Stimulated activated CD8-positive, alpha-beta memory T cell treated with anti-CD3 and anti-CD28 coated beads, Interleukin-7, amount 100 ng/mL, for 4 hours (primary cell): ENCODE data around the gene MED13L.

ENCODE experiments used
- DNase-seq, 2 donors: peaks; one replicate each; pipeline ENCODE4 v3.0.0-alpha.2; 2020; ENCODE audit warnings: low read depth in 2 of 2

MED13L gene

GRCh38 chr12:116182359-116183063, 95.0 kb downstream of the MED13L start:
- no peak for DNase-seq

GRCh38 chr12:116180448-116180847, 97.0 kb downstream of the MED13L start:
- no peak for DNase-seq

- no peak for DNase-seq
These were observed 98.1 kb downstream of the MED13L start for GRCh38 chr12:116179384-116179783.

- DNase-seq, result no peak
These were observed 100.5 kb downstream of the MED13L start for GRCh38 chr12:116177017-116177416.

GRCh38 chr12:116174904-116175303, 102.6 kb downstream of the MED13L start:
- no peak for DNase-seq

- no peak for DNase-seq
These were observed 103.5 kb downstream of the MED13L start for GRCh38 chr12:116174006-116174405.

GRCh38 chr12:116172224-116172849, 105.2 kb downstream of the MED13L start:
- DNase-seq, result peak; percentile 26 to 29

- no peak for DNase-seq
These were observed 105.9 kb downstream of the MED13L start for GRCh38 chr12:116171549-116171948.

GRCh38 chr12:116169071-116169470, 108.4 kb downstream of the MED13L start:
- DNase-seq, result no peak

GRCh38 chr12:116166306-116166705, 111.2 kb downstream of the MED13L start:
- no peak for DNase-seq

GRCh38 chr12:116165036-116165425, 112.5 kb downstream of the MED13L start:
- DNase-seq, result no peak

- DNase-seq, result no peak
These were observed 113.0 kb downstream of the MED13L start for GRCh38 chr12:116164250-116165035.

- no peak for DNase-seq
These were observed 115.4 kb downstream of the MED13L start for GRCh38 chr12:116162071-116162470.

GRCh38 chr12:116161588-116161987, 115.9 kb downstream of the MED13L start:
- DNase-seq, result no peak

- no peak for DNase-seq
These were observed 116.5 kb downstream of the MED13L start for GRCh38 chr12:116160883-116161458.

- DNase-seq, result no peak
These were observed 117.3 kb downstream of the MED13L start for GRCh38 chr12:116160231-116160630.

GRCh38 chr12:116159593-116160200, 117.8 kb downstream of the MED13L start:
- no peak for DNase-seq

- DNase-seq, result no peak
These were observed 118.3 kb downstream of the MED13L start for GRCh38 chr12:116159175-116159574.

GRCh38 chr12:116157845-116158267, 119.6 kb downstream of the MED13L start:
- no peak for DNase-seq

GRCh38 chr12:116156614-116157013, 120.9 kb downstream of the MED13L start:
- DNase-seq, result no peak

GRCh38 chr12:116155383-116155782, 122.1 kb downstream of the MED13L start:
- no peak for DNase-seq

- DNase-seq, result no peak
These were observed 123.5 kb downstream of the MED13L start for GRCh38 chr12:116153983-116154382.
